Endothelial cell of umbilical vein (primary cell): ENCODE results near the gene DNAJB8. TPM values are rescaled to one million over a fixed set of nuclear protein-coding genes. Genes with fewer than 3 reads are reported as not detected.
A peak's percentile ranks its signal among the peaks of the same experiment; 100 is the strongest.

ENCODE experiments used
- BruUV-seq: library from RNA; stranded (reverse); fragments of 400-500 nt; replicated peaks from 2 replicates; lab custom pipeline; 2021; lab: Mats Ljungman, UMichigan
- CTCF ChIA-PET: fragments of 300-600, 350-600 bp; sonication (Branson Sonifier 250); formaldehyde crosslinking; loops from one replicate; lab custom pipeline; 2021; ENCODE audit warnings: antibody characterized with exemption, inconsistent platforms; lab: Charles Lee
- POLR2A ChIA-PET: fragments of 300-600, 350-600 bp; sonication (Branson Sonifier 250); formaldehyde crosslinking; loops from one replicate; lab custom pipeline; 2021; ENCODE audit warnings: antibody characterized with exemption, inconsistent platforms; lab: Charles Lee
- DNase-seq: peaks from one replicate; pipeline ENCODE4 v3.0.0-alpha.2; 2011; ENCODE audit warnings: low read depth, low spot score
- FAIRE-seq: peaks from 2 replicates; lab custom pipeline; 2011; peaks lifted over from hg19 to GRCh38; lab: Jason Lieb, UNC
- H2AFZ ChIP-seq: 2 replicates; pipeline ENCODE4 v1.6.0; 2012; ENCODE audit warnings: low read depth, low read length, control low read depth, inconsistent platforms
- H3K27ac ChIP-seq: 2 replicates; pipeline ENCODE4 v1.5.1; 2011; ENCODE audit warnings: low read depth, mild to moderate bottlenecking, control low read depth, low read length, moderate library complexity; ENCODE audit not compliant: insufficient read depth
- H3K27me3 ChIP-seq, 2 experiments: 2 replicates each; pipeline versions ENCODE4 v1.6.0 to v1.6.1; 2011; ENCODE audit warnings: low read length in 2 of 2, mixed read lengths in 1 of 2; ENCODE audit not compliant: control insufficient read depth in 2 of 2, insufficient read depth in 2 of 2
- H3K36me3 ChIP-seq, 2 experiments: 2 replicates in 1 of 2; 3 replicates in 1 of 2; pipeline ENCODE4 v1.5.1; 2011; ENCODE audit warnings: low read length in 2 of 2, mild to moderate bottlenecking in 1 of 2, moderate library complexity in 1 of 2; ENCODE audit not compliant: control insufficient read depth in 2 of 2, insufficient read depth in 2 of 2; ENCODE audit errors: extremely low read depth in 1 of 2
- H3K4me1 ChIP-seq: 3 replicates; pipeline ENCODE4 v1.5.1; 2011; ENCODE audit warnings: mild to moderate bottlenecking, low read length; ENCODE audit not compliant: control insufficient read depth, insufficient read depth; ENCODE audit errors: extremely low read depth
- H3K4me2 ChIP-seq: 2 replicates; pipeline ENCODE4 v1.6.1; 2011; ENCODE audit warnings: low read length, control low read depth, mixed read lengths; ENCODE audit not compliant: insufficient read depth
- H3K4me3 ChIP-seq, 3 experiments: fragments of 200-600 bp in 1 of 3; sonication (generic), shearing (Covaris generic) in 1 of 3; replicated peaks in 1 of 3; 2 replicates each; pipeline ENCODE4 v1.5.1; 2011 to 2016; ENCODE audit warnings: control low read depth in 3 of 3, low read length in 3 of 3, mild to moderate bottlenecking in 2 of 3, inconsistent platforms in 1 of 3, low read depth in 1 of 3, moderate library complexity in 1 of 3; ENCODE audit not compliant: insufficient read depth in 1 of 3
- H3K79me2 ChIP-seq: 2 replicates; pipeline ENCODE4 v1.6.0; 2012; ENCODE audit warnings: low read length, inconsistent platforms; ENCODE audit not compliant: control insufficient read depth, insufficient read depth
- H3K9ac ChIP-seq: replicated peaks from 2 replicates; pipeline ENCODE3; 2011; ENCODE audit warnings: low read length, control low read depth; ENCODE audit not compliant: insufficient read depth; ENCODE audit errors: extremely low read depth
- H3K9me1 ChIP-seq: replicated peaks from 3 replicates; pipeline ENCODE4 v1.6.0; 2011; ENCODE audit warnings: mild to moderate bottlenecking, low read length; ENCODE audit not compliant: control insufficient read depth, insufficient read depth; ENCODE audit errors: extremely low read depth
- H3K9me3 ChIP-seq: replicated peaks from 2 replicates; pipeline ENCODE4 v1.5.1; 2012; ENCODE audit warnings: low read length, inconsistent platforms; ENCODE audit not compliant: control insufficient read depth, insufficient read depth
- H4K20me1 ChIP-seq: replicated peaks from 2 replicates; pipeline ENCODE3; 2011; ENCODE audit warnings: mild to moderate bottlenecking, low read length; ENCODE audit not compliant: control insufficient read depth, insufficient read depth; ENCODE audit errors: extremely low read depth
- EZH2 ChIP-seq: IDR thresholded peaks from 2 replicates; pipeline ENCODE4 v1.6.1; 2012; ENCODE audit warnings: borderline replicate concordance, low read depth, mild to moderate bottlenecking, moderate library complexity, low read length, inconsistent platforms; ENCODE audit not compliant: severe bottlenecking
- FOS ChIP-seq: IDR thresholded peaks from 2 replicates; pipeline ENCODE4 v1.6.1; 2011; ENCODE audit warnings: mild to moderate bottlenecking, low read length, moderate library complexity, borderline replicate concordance; ENCODE audit not compliant: insufficient read depth
- MAX ChIP-seq: IDR thresholded peaks from 2 replicates; pipeline ENCODE4 v1.6.1; 2011; ENCODE audit not compliant: insufficient read depth, insufficient read length
- POLR2A ChIP-seq: IDR thresholded peaks from 2 replicates; pipeline ENCODE4 v1.6.1; 2012; ENCODE audit warnings: low read depth, mild to moderate bottlenecking, control low read depth, low read length
- dilution Hi-C: fragments of 300-500 bp; cut with MboI; formaldehyde crosslinking; loops from one replicate; pipeline ENCODE4 v1.15.0; 2019; ENCODE audit warnings: low sequenced_read_pairs; ENCODE audit not compliant: extremely low pct_ligation_motif_present
- intact Hi-C: fragments of 100-400 bp; cut with micrococcal nuclease; formaldehyde crosslinking; loops from one replicate; pipeline ENCODE4 v1.10.0; 2022
- polyA plus RNA-seq, 4 experiments: library from polyadenylated mRNA; depleted of rRNA in 3 of 4; stranded (reverse) in 3 of 4; unstranded in 1 of 4; fragments of >200 nt; gene quantifications; 2 replicates each; pipeline versions ENCODE4 v1.2.1 to v1.2.3, GENCODE V29; 2011 to 2012; ENCODE audit warnings: missing spikeins in 1 of 4
- total RNA-seq: library from RNA; stranded (reverse); gene quantifications from 2 replicates; pipeline ENCODE4 v1.2.3, GENCODE V29; 2021

Gene DNAJB8
- total and polyA plus RNA-seq, 2 donors (not counting 3 experiments of a cell fraction or from before 2014, with no cell fraction given) = not detected

- Histone ChIP-seq H3K27me3 (no peaks in the 10 kb centered on the region), H3K4me3 (peak overlapping the region; percentile 77 to 95 (median 83)), H4K20me1 (no peaks in the 10 kb centered on the region), H2AFZ (no peak overlapping the region), H3K4me2 (peak overlapping the region; percentile 96), H3K36me3 (peaks cover 0 to 11% of the 10 kb centered on the region in 2 experiments), H3K9ac (peak overlapping the region; percentile 84), H3K9me1 (no peaks in the 10 kb centered on the region), H3K79me2 (peaks cover 90% of the 10 kb centered on the region), H3K27ac (peak overlapping the region; percentile 97), H3K9me3 (no peaks in the 10 kb centered on the region), H3K4me1 (peaks cover 39% of the 10 kb centered on the region)
- peak; percentile 2 for TF ChIP-seq MAX
- no peak for TF ChIP-seq POLR2A
- dilution Hi-C loops = no loop called here
- ChIA-PET CTCF (interaction anchor here (1.0 to 1.5 kb wide), 6 partner anchors 10 to 122 kb away, joined by 3 to 4 read pairs (median 4); no protein-coding TSS in a partner anchor), POLR2A (no interaction called here)
- intact Hi-C loops = no loop called here
- BruUV-seq = TSS peak; percentile 15
- DNase-seq (peak; percentile 43), FAIRE-seq (no peak)
Measured at GRCh38 chr3:128486681-128487537, 20.2 kb upstream of the DNAJB8 start.

- H3K27me3 ChIP-seq = no peaks in the 10 kb centered on the region
- peak overlapping the region; percentile 96 for H3K4me2 ChIP-seq
- intact Hi-C loops = no loop called here
- H3K4me3 ChIP-seq = peak overlapping the region; percentile 77 to 95 (median 83)
- peak overlapping the region; percentile 97 for H3K27ac ChIP-seq
- dilution Hi-C loops = no loop called here
- H3K9me3 ChIP-seq = no peaks in the 10 kb centered on the region
- no peaks in the 10 kb centered on the region for H4K20me1 ChIP-seq
- no peak overlapping the region for H2AFZ ChIP-seq
- H3K9ac ChIP-seq = peak overlapping the region; percentile 84
- DNase-seq (peak; percentile 35), FAIRE-seq (no peak)
- peaks cover 46% of the 10 kb centered on the region for H3K4me1 ChIP-seq
- ChIA-PET CTCF (interaction anchor here (1.0 to 1.5 kb wide), 3 partner anchors 11 to 98 kb away, joined by 3 to 4 read pairs (median 3); no protein-coding TSS in a partner anchor), POLR2A (no interaction called here)
- TF ChIP-seq POLR2A (peak; percentile 28), EZH2 (no peak), FOS (no peak)
- H3K36me3 ChIP-seq = peaks cover 0 to 11% of the 10 kb centered on the region in 2 experiments
- no TSS peak for BruUV-seq
- peaks cover 90% of the 10 kb centered on the region for H3K79me2 ChIP-seq
- H3K9me1 ChIP-seq = no peaks in the 10 kb centered on the region
Measured at GRCh38 chr3:128486205-128486628, 19.5 kb upstream of the DNAJB8 start.
